OCI-LY1 (cell line): ENCODE measurements around the gene KLHDC7A.

Source experiments
- H2AFZ ChIP-seq: fragments of 200-600 bp; sonication (generic), shearing (Covaris generic); 2 replicates; pipeline ENCODE4 v1.6.0; 2014; ENCODE audit warnings: antibody characterized with exemption, mild to moderate bottlenecking, low read length
- H3F3A ChIP-seq: fragments of 200-600 bp; sonication (generic), shearing (Covaris generic); 2 replicates; pipeline ENCODE4 v1.6.0; 2014; ENCODE audit warnings: mild to moderate bottlenecking, antibody characterized with exemption, low read length, moderate library complexity; ENCODE audit not compliant: insufficient read depth
- H3K27ac ChIP-seq: fragments of 200-600 bp; sonication (generic); 2 replicates; pipeline ENCODE4 v1.5.1; 2014; ENCODE audit warnings: low read length, mixed run types, mild to moderate bottlenecking, low read depth; ENCODE audit not compliant: poor library complexity, severe bottlenecking
- H3K27me3 ChIP-seq: fragments of 200-600 bp; sonication (generic); 2 replicates; pipeline ENCODE4 v1.6.0; 2014; ENCODE audit warnings: antibody characterized with exemption, mild to moderate bottlenecking, low read length, moderate library complexity; ENCODE audit not compliant: insufficient read depth
- H3K36me3 ChIP-seq: fragments of 200-600 bp; sonication (generic); 2 replicates; pipeline ENCODE4 v1.6.1; 2014; ENCODE audit warnings: mild to moderate bottlenecking, antibody characterized with exemption, low read length, moderate library complexity, mixed read lengths; ENCODE audit not compliant: insufficient read depth
- H3K4me1 ChIP-seq: fragments of 200-600 bp; sonication (generic); 2 replicates; pipeline ENCODE4 v1.5.1; 2014; ENCODE audit warnings: mild to moderate bottlenecking, low read length, moderate library complexity; ENCODE audit not compliant: insufficient read depth, severe bottlenecking
- H3K4me2 ChIP-seq: fragments of 200-600 bp; sonication (generic), shearing (Covaris generic); 2 replicates; pipeline ENCODE4 v1.6.1; 2014; ENCODE audit warnings: low read length
- H3K4me3 ChIP-seq: fragments of 200-600 bp; sonication (generic); 2 replicates; pipeline ENCODE4 v1.5.1; 2014; ENCODE audit warnings: low read length, low read depth, mild to moderate bottlenecking, mixed read lengths; ENCODE audit not compliant: poor library complexity, severe bottlenecking
- H3K79me2 ChIP-seq: fragments of 200-600 bp; shearing (Covaris generic); 2 replicates; pipeline ENCODE4 v1.6.1; 2016; ENCODE audit warnings: mixed run types, low read length, mixed read lengths; ENCODE audit not compliant: insufficient read depth
- H3K9ac ChIP-seq: fragments of 200-600 bp; sonication (generic), shearing (Covaris generic); 2 replicates; pipeline ENCODE4 v1.6.1; 2014; ENCODE audit warnings: mild to moderate bottlenecking, low read length, mixed read lengths
- H3K9me2 ChIP-seq: fragments of 200-600 bp; sonication (generic), shearing (Covaris generic); 2 replicates; pipeline ENCODE4 v1.6.1; 2014; ENCODE audit warnings: low read depth, mild to moderate bottlenecking, low read length, mixed read lengths
- H3K9me3 ChIP-seq: fragments of 200-600 bp; shearing (Covaris generic); 2 replicates; pipeline ENCODE4 v1.6.1; 2014; ENCODE audit warnings: low read length, mixed read lengths
- H4K20me1 ChIP-seq: fragments of 200-600 bp; sonication (generic), shearing (Covaris generic); 2 replicates; pipeline ENCODE4 v1.6.0; 2016; ENCODE audit warnings: mild to moderate bottlenecking, low read length; ENCODE audit not compliant: insufficient read depth
- EZH2 ChIP-seq: fragments of 200-600 bp; sonication (generic), shearing (Covaris generic); IDR thresholded peaks from 2 replicates; pipeline ENCODE4 v1.8.0; 2017; ENCODE audit warnings: borderline replicate concordance, mixed run types, mild to moderate bottlenecking, antibody characterized with exemption, low read length, moderate library complexity, mixed read lengths
- TF ChIP-seq, protein P1 (sequence below): fragments of 200-600 bp; sonication (generic), shearing (Covaris generic); IDR thresholded peaks from 2 replicates; pipeline ENCODE4 v1.5.1; 2017; ENCODE audit warnings: mild to moderate bottlenecking, antibody characterized with exemption, low read length, moderate library complexity, mixed read lengths

The KLHDC7A gene

GRCh38 chr1:18528616-18529015 lies 47.9 kb downstream of the KLHDC7A start:
- H3K4me2 ChIP-seq, result no peak overlapping the region
- no peak overlapping the region for H3K4me3 ChIP-seq
- no peaks in the 10 kb centered on the region for H3K9me3 ChIP-seq
- H3F3A ChIP-seq, result no peaks in the 10 kb centered on the region
- H3K9ac ChIP-seq, result no peak overlapping the region
- H4K20me1 ChIP-seq, result no peaks in the 10 kb centered on the region
- H3K79me2 ChIP-seq, result no peaks in the 10 kb centered on the region
- H3K36me3 ChIP-seq, result no peaks in the 10 kb centered on the region
- H3K27me3 ChIP-seq, result no peaks in the 10 kb centered on the region; the same call in 1 of the 2 replicates
- TF ChIP-seq EZH2, result no peak
- TF ChIP-seq, protein P1, sequence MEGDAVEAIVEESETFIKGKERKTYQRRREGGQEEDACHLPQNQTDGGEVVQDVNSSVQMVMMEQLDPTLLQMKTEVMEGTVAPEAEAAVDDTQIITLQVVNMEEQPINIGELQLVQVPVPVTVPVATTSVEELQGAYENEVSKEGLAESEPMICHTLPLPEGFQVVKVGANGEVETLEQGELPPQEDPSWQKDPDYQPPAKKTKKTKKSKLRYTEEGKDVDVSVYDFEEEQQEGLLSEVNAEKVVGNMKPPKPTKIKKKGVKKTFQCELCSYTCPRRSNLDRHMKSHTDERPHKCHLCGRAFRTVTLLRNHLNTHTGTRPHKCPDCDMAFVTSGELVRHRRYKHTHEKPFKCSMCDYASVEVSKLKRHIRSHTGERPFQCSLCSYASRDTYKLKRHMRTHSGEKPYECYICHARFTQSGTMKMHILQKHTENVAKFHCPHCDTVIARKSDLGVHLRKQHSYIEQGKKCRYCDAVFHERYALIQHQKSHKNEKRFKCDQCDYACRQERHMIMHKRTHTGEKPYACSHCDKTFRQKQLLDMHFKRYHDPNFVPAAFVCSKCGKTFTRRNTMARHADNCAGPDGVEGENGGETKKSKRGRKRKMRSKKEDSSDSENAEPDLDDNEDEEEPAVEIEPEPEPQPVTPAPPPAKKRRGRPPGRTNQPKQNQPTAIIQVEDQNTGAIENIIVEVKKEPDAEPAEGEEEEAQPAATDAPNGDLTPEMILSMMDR, result no peak
- no peaks in the 10 kb centered on the region for H3K9me2 ChIP-seq
- no peak overlapping the region for H3K27ac ChIP-seq
- no peaks in the 10 kb centered on the region for H3K4me1 ChIP-seq
- H2AFZ ChIP-seq, result no peak overlapping the region

- no peaks in the 10 kb centered on the region for H3K9me2 ChIP-seq
- H3K36me3 ChIP-seq, result no peaks in the 10 kb centered on the region
- H3K9me3 ChIP-seq, result no peaks in the 10 kb centered on the region
- no peak overlapping the region for H3K4me2 ChIP-seq
- no peak overlapping the region for H3K4me3 ChIP-seq
- no peaks in the 10 kb centered on the region for H4K20me1 ChIP-seq
- no peaks in the 10 kb centered on the region for H3K79me2 ChIP-seq
- H2AFZ ChIP-seq, result no peak overlapping the region
- no peaks in the 10 kb centered on the region; the same call in 1 of the 2 replicates for H3K27me3 ChIP-seq
- no peaks in the 10 kb centered on the region for H3K4me1 ChIP-seq
- H3K9ac ChIP-seq, result no peak overlapping the region
- H3K27ac ChIP-seq, result no peak overlapping the region
- TF ChIP-seq EZH2, result no peak
- TF ChIP-seq, protein P1, result no peak
- H3F3A ChIP-seq, result no peaks in the 10 kb centered on the region
Measured at GRCh38 chr1:18529714-18530113, 49.0 kb downstream of the KLHDC7A start.

GRCh38 chr1:18530587-18531502 lies 50.1 kb downstream of the KLHDC7A start:
- no peak overlapping the region for H3K27ac ChIP-seq
- no peaks in the 10 kb centered on the region for H3K79me2 ChIP-seq

More at GRCh38 chr1:18530587-18531502, 50.1 kb downstream of the KLHDC7A start:
- H2AFZ ChIP-seq, result no peak overlapping the region
- H3K27me3 ChIP-seq, result peaks cover 3% of the 10 kb centered on the region; the same call in 1 of the 2 replicates
- no peak overlapping the region for H3K4me2 ChIP-seq
- no peaks in the 10 kb centered on the region for H3K9me3 ChIP-seq
- no peaks in the 10 kb centered on the region for H3K36me3 ChIP-seq
- H3K4me1 ChIP-seq, result no peaks in the 10 kb centered on the region
- no peaks in the 10 kb centered on the region for H3F3A ChIP-seq
- H3K9ac ChIP-seq, result no peak overlapping the region
- H4K20me1 ChIP-seq, result no peaks in the 10 kb centered on the region
- no peaks in the 10 kb centered on the region for H3K9me2 ChIP-seq
- TF ChIP-seq, protein P1, result peak; percentile 39; the same call in 1 of the 2 replicates
- no peak for TF ChIP-seq EZH2
- no peak overlapping the region for H3K4me3 ChIP-seq
